ENCODE data around the gene NELL2.

GRCh38 chr12:44696542-44696941, 179.6 kb downstream of the NELL2 start:
- TF ChIP-seq EZH2 (IDR thresholded peaks at IDR 0.05; ENCODE audit: borderline replicate concordance, low read depth, low read length, poor library complexity, severe bottlenecking): no peak
- TF ChIP-seq CTCF (conservative IDR thresholded peaks at IDR 0.05; ENCODE audit: low read depth, low read length): no peak

Data from A673 (cell line).